K562 (cell line): Measurements from ENCODE around the gene FGF21. TPM values are rescaled to one million over a fixed set of nuclear protein-coding genes. Genes with fewer than 3 reads are reported as not detected.

Experiments used
- ATAC-seq: fragments of 200-7000 bp; cut with Tn5 transposase; 3 replicates; pipeline ENCODE4 v1.9.1; 2020; ENCODE audit warnings: moderate library complexity
- BruUV-seq: library from RNA; stranded (reverse); fragments of 400-500 nt; replicated peaks from 2 replicates; lab custom pipeline; 2021; lab: Mats Ljungman, UMichigan
- CTCF ChIA-PET: fragments of 300-600 bp; formaldehyde crosslinking; extraction: SDS; loops from one replicate; lab custom pipeline; 2021; ENCODE audit warnings: low intra/inter-chr PET ratio; lab: Yijun Ruan, JAX
- POLR2A ChIA-PET: fragments of 300-600, 350-650 bp; sonication (Branson Sonifier 250); formaldehyde crosslinking; extraction: SDS; loops from one replicate; lab custom pipeline; 2021; ENCODE audit warnings: antibody characterized with exemption, inconsistent platforms; lab: Yijun Ruan, JAX
- DNase-seq, 4 experiments: peaks; one replicate each; pipeline versions ENCODE4 v3.0.0 to v3.0.0-alpha.2; 2011 to 2018; ENCODE audit warnings: low spot score in 3 of 4, mixed read lengths in 3 of 4; ENCODE audit errors: extremely low read depth in 1 of 4
- FAIRE-seq: peaks from 2 replicates; lab custom pipeline; 2011; peaks lifted over from hg19 to GRCh38; lab: Jason Lieb, UNC
- H2AFZ ChIP-seq: 2 replicates; pipeline ENCODE4 v1.6.0; 2011; ENCODE audit warnings: low read depth, low read length, control low read depth, inconsistent platforms
- H3K27ac ChIP-seq: fragments of 200-600 bp; 3 replicates; pipeline ENCODE4 v1.8.0; 2011; ENCODE audit warnings: low read depth, mild to moderate bottlenecking, control low read depth, inconsistent platforms, low read length, moderate library complexity, mixed read lengths; ENCODE audit errors: extremely low read depth
- H3K27me3 ChIP-seq, 2 experiments: fragments of 300-600 bp in 1 of 2; 2 replicates in 1 of 2; 3 replicates in 1 of 2; pipeline versions ENCODE4 v1.6.0 to v1.8.0; 2011; ENCODE audit warnings: inconsistent platforms in 2 of 2, low read length in 2 of 2, mild to moderate bottlenecking in 1 of 2, mixed read lengths in 1 of 2, moderate library complexity in 1 of 2; ENCODE audit not compliant: control insufficient read depth in 2 of 2, insufficient read depth in 2 of 2
- H3K36me3 ChIP-seq: fragments of 300-600 bp; 3 replicates; pipeline ENCODE4 v1.8.0; 2011; ENCODE audit warnings: mild to moderate bottlenecking, low read length, inconsistent platforms; ENCODE audit not compliant: control insufficient read depth, insufficient read depth
- H3K4me1 ChIP-seq, 2 experiments: fragments of 200-600 bp in 1 of 2; replicated peaks in 1 of 2; 2 replicates in 1 of 2; 3 replicates in 1 of 2; pipeline versions ENCODE4 v1.5.1 to v1.8.0; 2011; ENCODE audit warnings: inconsistent platforms in 2 of 2, low read length in 2 of 2, mild to moderate bottlenecking in 1 of 2, mixed read lengths in 1 of 2, moderate library complexity in 1 of 2; ENCODE audit not compliant: control insufficient read depth in 2 of 2, insufficient read depth in 2 of 2
- H3K4me2 ChIP-seq: 2 replicates; pipeline ENCODE4 v1.6.1; 2011; ENCODE audit warnings: low read length, control low read depth, inconsistent platforms, mixed read lengths; ENCODE audit not compliant: insufficient read depth
- H3K4me3 ChIP-seq: fragments of 200-600 bp; sonication (generic), shearing (Covaris generic); 2 replicates; pipeline ENCODE4 v1.5.1; 2016; ENCODE audit warnings: control low read depth, inconsistent platforms
- H3K79me2 ChIP-seq: fragments of 200-600 bp; 3 replicates; pipeline ENCODE4 v1.8.0; 2011; ENCODE audit warnings: low read length, inconsistent platforms; ENCODE audit not compliant: control insufficient read depth, insufficient read depth
- H3K9ac ChIP-seq, 2 experiments: 2 replicates each; pipeline versions ENCODE4 v1.6.0 to v1.6.1; 2011; ENCODE audit warnings: low read depth in 2 of 2, low read length in 2 of 2, control low read depth in 1 of 2, inconsistent platforms in 1 of 2, mild to moderate bottlenecking in 1 of 2, mixed read lengths in 1 of 2; ENCODE audit not compliant: insufficient read depth in 1 of 2
- H3K9me1 ChIP-seq: one replicate; pipeline ENCODE4 v1.6.0; 2011; ENCODE audit warnings: inconsistent platforms, mild to moderate bottlenecking, low read length, moderate library complexity; ENCODE audit not compliant: control insufficient read depth, insufficient read depth
- H3K9me3 ChIP-seq: replicated peaks from 2 replicates; pipeline ENCODE4 v1.5.1; 2011; ENCODE audit warnings: low read depth, low read length, inconsistent platforms; ENCODE audit not compliant: control insufficient read depth, insufficient read depth
- H4K20me1 ChIP-seq: replicated peaks from 2 replicates; pipeline ENCODE4 v1.6.1; 2011; ENCODE audit warnings: low read length, inconsistent platforms, mixed read lengths; ENCODE audit not compliant: control insufficient read depth, insufficient read depth
- HCFC1 ChIP-seq: IDR thresholded peaks from 2 replicates; pipeline ENCODE4 v1.6.1; 2012; ENCODE audit warnings: low read depth, low read length, improper control_type of control experiment
- ZNF740 ChIP-seq, 3 experiments: fragments of 200-800 bp in 1 of 3; sonication (Bioruptor generic) in 1 of 3; sonication (generic) in 1 of 3; formaldehyde crosslinking in 1 of 3; IDR thresholded peaks; 2 replicates each; pipeline versions ENCODE4 v1.6.1 to v1.8.0; 2016 to 2022; ENCODE audit warnings: mild to moderate bottlenecking in 2 of 3, missing compliant biosample characterization in 2 of 3, missing genetic modification characterization in 2 of 3, missing genetic modification reagents in 1 of 3
- WGBS: fragments of 100-300 bp; shearing (Covaris generic); methylation state at CpG from one replicate; pipeline ENCODE4 v1.1.6; 2016; ENCODE audit warnings: low coverage, mixed read lengths; ENCODE audit not compliant: insufficient coverage; ENCODE audit errors: missing lambda C conversion rate; 5-methylcytosine and 5-hydroxymethylcytosine counted together
- in situ Hi-C: fragments of 300-500 bp; cut with MboI; formaldehyde crosslinking; loops from 4 replicates; pipeline ENCODE4 v1.15.0; 2018; ENCODE audit warnings: inconsistent platforms, mixed read lengths
- intact Hi-C: fragments of 100-400 bp; cut with micrococcal nuclease; formaldehyde crosslinking; loops from 2 replicates; pipeline ENCODE4 v1.14.2; 2022
- polyA plus RNA-seq, 8 experiments: library from polyadenylated mRNA; depleted of rRNA in 4 of 8; stranded (reverse) in 5 of 8; unstranded in 3 of 8; fragments of >200 nt; fragmentation: Nextera tagmentation in 2 of 8; fragmentation: Illumina TruSeq in 1 of 8; extraction: Ambion mirVana in 2 of 8; extraction: Trizol in 1 of 8; gene quantifications; 2 replicates each; pipeline versions ENCODE4 v1.2.1 to v1.2.3, GENCODE V29; 2011 to 2014; ENCODE audit warnings: inconsistent platforms in 1 of 8, missing spikeins in 1 of 8
- total RNA-seq, 7 experiments: library from RNA; depleted of rRNA in 6 of 7; stranded (reverse); fragments of >200 nt in 6 of 7; fragmentation: Illumina TruSeq in 2 of 7; extraction: Trizol in 2 of 7; gene quantifications; 2 replicates each; pipeline versions ENCODE4 v1.2.1 to v1.2.3, GENCODE V29; 2011 to 2021; ENCODE audit warnings: low replicate concordance in 1 of 7

FGF21 gene
- total and polyA plus RNA-seq, 9 of the 15 experiments (the other 6 are each of a cell fraction or from before 2014, with no cell fraction given) = 0.04 to 0.77 (median 0.09) TPM; not detected in 6

- intact Hi-C loops (loop anchor here (2.0 kb wide), 1 partner anchor 41 kb away; no protein-coding TSS in a partner anchor), in situ Hi-C loops (no loop called here)
- DNase-seq = no peak
- Histone ChIP-seq H3K79me2 (peaks cover 7% of the 10 kb centered on the region; the same call in 1 of the 3 replicates), H3K4me1 (peaks cover 18 to 58% of the 10 kb centered on the region in 2 experiments), H4K20me1 (no peaks in the 10 kb centered on the region), H3K9ac (peak overlapping the region in 1 of 2 experiments; percentile 61; a peak in 2 of 4 replicates), H3K27me3 (no peaks in the 10 kb centered on the region), H3K9me3 (no peaks in the 10 kb centered on the region), H2AFZ (no peak overlapping the region), H3K4me2 (peak overlapping the region; percentile 85; the same call in 1 of the 2 replicates), H3K4me3 (no peak overlapping the region), H3K9me1 (no peaks in the 10 kb centered on the region), H3K36me3 (no peaks in the 10 kb centered on the region), H3K27ac (no peak overlapping the region)
- POLR2A ChIA-PET = interaction anchor here (1.0 kb wide), 1 partner anchor 10 kb away, joined by 6 read pairs; no protein-coding TSS in a partner anchor
- TF ChIP-seq HCFC1 = no peak
- TF ChIP-seq ZNF740 (CRISPR knock-in tag; IDR thresholded peaks at IDR 0.05) = 0 out of 2 replicates have a peak, but pooled peaks have one; percentile 25
- no peak for TF ChIP-seq ZNF740 (tag; IDR thresholded peaks at IDR 0.05)
- 49% methylated on average over 19 of the region's 19 CpGs for WGBS
- FAIRE-seq = peak; percentile 44
- ATAC-seq = no peak
- CTCF ChIA-PET = no interaction called here
- no TSS peak for BruUV-seq
Observed at GRCh38 chr19:48715681-48716171, 39.6 kb upstream of the FGF21 start.
